HepG2 (cell line): Measurements from ENCODE around the gene GLRX2. TPM values are rescaled to one million over a fixed set of nuclear protein-coding genes. Genes with fewer than 3 reads are reported as not detected.

Experiments used
- CHCHD3 ChIP-seq: sonication (generic); formaldehyde crosslinking; IDR thresholded peaks from 2 replicates; pipeline ENCODE4 v1.8.0; 2022; ENCODE audit warnings: mild to moderate bottlenecking, missing genetic modification reagents, moderate library complexity
- FOXA1 ChIP-seq, 2 experiments: fragments of 450-650 bp in 1 of 2; sonication (generic) in 1 of 2; formaldehyde crosslinking in 1 of 2; IDR thresholded peaks; 2 replicates each; pipeline versions ENCODE4 v1.4.0 to v1.6.1; 2016 to 2020; ENCODE audit warnings: missing genetic modification reagents in 1 of 2
- GATAD1 ChIP-seq: IDR thresholded peaks from 2 replicates; pipeline ENCODE4 v1.6.1; 2016; ENCODE audit warnings: missing genetic modification reagents, missing compliant biosample characterization
- GMEB1 ChIP-seq: sonication (generic); formaldehyde crosslinking; IDR thresholded peaks from 2 replicates; pipeline ENCODE4 v1.5.1; 2020; ENCODE audit warnings: missing genetic modification reagents, mild to moderate bottlenecking, borderline replicate concordance
- POGK ChIP-seq: sonication (generic); formaldehyde crosslinking; conservative IDR thresholded peaks from 2 replicates; pipeline ENCODE4 v1.8.0; 2022; ENCODE audit warnings: mild to moderate bottlenecking, moderate library complexity, missing genetic modification reagents
- PRDM15 ChIP-seq: sonication (generic); formaldehyde crosslinking; IDR thresholded peaks from 2 replicates; pipeline ENCODE4 v1.4.0; 2020; ENCODE audit warnings: missing genetic modification reagents
- SETDB1 ChIP-seq: sonication (generic); formaldehyde crosslinking; IDR thresholded peaks from 2 replicates; pipeline ENCODE4 v1.5.1; 2020; ENCODE audit warnings: missing genetic modification reagents, mild to moderate bottlenecking, borderline replicate concordance
- SOX6 ChIP-seq, 2 experiments: fragments of 450-650 bp in 1 of 2; sonication (generic) in 1 of 2; formaldehyde crosslinking in 1 of 2; IDR thresholded peaks; 2 replicates each; pipeline versions ENCODE4 v1.4.0 to v1.6.1; 2017 to 2020; ENCODE audit warnings: antibody characterized with exemption in 1 of 2, mild to moderate bottlenecking in 1 of 2, missing genetic modification reagents in 1 of 2
- SP5 ChIP-seq: IDR thresholded peaks from 2 replicates; pipeline ENCODE4 v1.6.1; 2016; ENCODE audit warnings: low read depth, borderline replicate concordance
- YY1 ChIP-seq: IDR thresholded peaks from 2 replicates; pipeline ENCODE4 v1.6.1; 2011; ENCODE audit warnings: low read length, low read depth, moderate library complexity, mild to moderate bottlenecking; ENCODE audit not compliant: insufficient read depth, insufficient replicate concordance
- ZNF646 ChIP-seq: sonication (generic); formaldehyde crosslinking; IDR thresholded peaks from 2 replicates; pipeline ENCODE4 v1.9.0; 2021; ENCODE audit warnings: mild to moderate bottlenecking, missing genetic modification reagents
- polyA plus RNA-seq, 8 experiments: library from polyadenylated mRNA; depleted of rRNA in 3 of 8; stranded (reverse) in 7 of 8; unstranded in 1 of 8; fragments of >200 nt; fragmentation: Illumina TruSeq in 4 of 8; extraction: Trizol in 4 of 8; gene quantifications; 2 replicates each; pipeline versions ENCODE4 v1.2.1 to v1.2.3, GENCODE V29; 2011 to 2016; ENCODE audit warnings: low read depth in 4 of 8, missing spikeins in 1 of 8, mixed read lengths in 1 of 8; ENCODE audit not compliant: insufficient read depth in 1 of 8
- total RNA-seq, 5 experiments: library from RNA; depleted of rRNA; stranded (reverse); fragments of >200 nt; fragmentation: Illumina TruSeq; extraction: Trizol; gene quantifications; 2 replicates each; pipeline ENCODE4 v1.2.3, GENCODE V29; 2016; ENCODE audit warnings: low read depth in 1 of 5
- TF ChIP-seq, protein P1 (sequence below): IDR thresholded peaks from 2 replicates; pipeline ENCODE4 v1.6.1; 2012; ENCODE audit warnings: inconsistent platforms

Gene GLRX2
- total and polyA plus RNA-seq, 2 of the 13 experiments (the other 11 are each of a cell fraction or from before 2014, with no cell fraction given), result 11.9 to 39.0 TPM

- TF ChIP-seq POGK, result peak; percentile 67; the same call in 1 of the 2 replicates
- peak; percentile 84 for TF ChIP-seq SP5 (CRISPR knock-in tag)
- TF ChIP-seq ZNF646 (CRISPR knock-in tag), result no peak; the same call in 1 of the 2 replicates
- no peak for TF ChIP-seq SOX6 (IDR thresholded peaks at IDR 0.05)
- TF ChIP-seq SOX6 (CRISPR knock-in tag; IDR thresholded peaks at IDR 0.05), result peak; percentile 53; the same call in 1 of the 2 replicates
- TF ChIP-seq YY1, result peak; percentile 71
- no peak for TF ChIP-seq SETDB1
- TF ChIP-seq, protein P1, sequence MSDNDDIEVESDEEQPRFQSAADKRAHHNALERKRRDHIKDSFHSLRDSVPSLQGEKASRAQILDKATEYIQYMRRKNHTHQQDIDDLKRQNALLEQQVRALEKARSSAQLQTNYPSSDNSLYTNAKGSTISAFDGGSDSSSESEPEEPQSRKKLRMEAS, result peak; percentile 72
- no peak for TF ChIP-seq CHCHD3 (CRISPR knock-in tag)
- 0 out of 2 replicates have a peak, but pooled peaks have one; percentile 34 for TF ChIP-seq PRDM15 (CRISPR knock-in tag)
- TF ChIP-seq FOXA1 (IDR thresholded peaks at IDR 0.05), result no peak
- TF ChIP-seq FOXA1 (CRISPR knock-in tag; IDR thresholded peaks at IDR 0.05), result peak; percentile 66; the same call in 1 of the 2 replicates
- peak; percentile 66 for TF ChIP-seq GMEB1 (CRISPR knock-in tag)
- TF ChIP-seq GATAD1 (CRISPR knock-in tag), result peak; percentile 57; the same call in 1 of the 2 replicates
These were observed at the start of gene GLRX2 (continued) for GRCh38 chr1:193104907-193105820.
